ENCODE data around the gene ANO2.

GRCh38 chr12:5777451-5777850 lies 167.6 kb downstream of the ANO2 start:
- TF ChIP-seq TAF1 (IDR thresholded peaks at IDR 0.05; ENCODE audit: low read depth): no peak
- no peak for TF ChIP-seq FOXM1 (IDR thresholded peaks at IDR 0.05; ENCODE audit: borderline replicate concordance, low read depth)
- TF ChIP-seq NFIC (IDR thresholded peaks at IDR 0.05): no peak
- no peak for TF ChIP-seq REST (IDR thresholded peaks at IDR 0.05; ENCODE audit: low read depth)
- TF ChIP-seq CREB1 (IDR thresholded peaks at IDR 0.05; ENCODE audit: low read depth): no peak
